Forelimb muscle (tissue), 1 donor: ENCODE results near the gene ERC2. TPM values are rescaled to one million over a fixed set of nuclear protein-coding genes. Genes with fewer than 3 reads are reported as not detected.
"Not testable (repeated sequence)": the region's sequence is repeated elsewhere in the genome, so short reads cannot be mapped to it uniquely, and the experiment has no call there.

Source experiments
- DNase-seq: peaks from one replicate; pipeline ENCODE4 v3.0.0-alpha.2; 2013; ENCODE audit warnings: low read depth
- polyA plus RNA-seq: library from polyadenylated mRNA; unstranded; fragments of 120-200 nt; gene quantifications from one replicate; pipeline ENCODE4 v1.2.1, GENCODE V29; 2013; ENCODE audit not compliant: insufficient read length

ERC2 gene
- polyA plus RNA-seq, 1 donor, result 1.2 TPM

DNA sequence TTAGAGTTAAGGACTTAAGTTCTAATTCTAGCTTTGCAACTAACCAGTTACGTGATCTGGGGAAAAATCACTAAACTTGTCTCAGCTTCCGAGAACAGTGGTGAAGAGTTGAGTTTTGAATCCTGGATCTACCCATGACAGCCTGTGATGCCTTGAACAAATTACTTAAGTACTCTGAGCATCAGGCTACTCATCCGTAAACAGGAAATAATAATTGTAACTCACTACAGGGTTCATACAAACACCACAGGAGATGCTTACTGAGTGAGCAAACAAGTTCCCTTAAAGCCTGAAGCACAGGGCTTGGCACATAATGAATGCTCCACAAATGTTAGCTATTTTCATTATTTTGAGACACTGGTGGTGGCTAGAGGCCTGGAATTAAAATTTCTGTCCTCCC lies 158.8 kb downstream of the ERC2 start:
- DNase-seq, result no peak

- DNase-seq, result no peak
Measured at GRCh38 chr3:56308471-56308870, 159.8 kb downstream of the ERC2 start.

- no peak for DNase-seq
Measured at GRCh38 chr3:56304069-56304468, 164.2 kb downstream of the ERC2 start.

DNA sequence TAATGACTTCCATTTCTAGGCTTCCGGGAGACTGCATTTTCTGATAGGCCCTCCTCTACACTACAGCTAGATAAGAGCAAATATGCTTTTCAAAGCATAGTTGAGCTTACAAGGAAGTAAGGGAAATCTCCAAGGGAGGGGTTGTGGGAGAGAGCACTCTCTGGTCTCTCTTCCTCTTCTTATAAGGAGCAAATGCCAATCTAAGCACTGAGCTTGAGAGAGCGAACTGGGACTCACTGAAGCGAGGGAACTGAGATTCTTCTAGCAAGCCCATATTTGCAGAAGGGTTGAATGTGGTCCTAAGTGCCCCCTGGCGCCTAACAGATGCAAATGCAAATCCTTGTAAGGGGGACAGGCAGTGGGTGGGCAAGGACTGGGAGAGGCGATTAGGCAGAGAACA lies 164.8 kb downstream of the ERC2 start:
- peak; percentile 43 for DNase-seq

DNA sequence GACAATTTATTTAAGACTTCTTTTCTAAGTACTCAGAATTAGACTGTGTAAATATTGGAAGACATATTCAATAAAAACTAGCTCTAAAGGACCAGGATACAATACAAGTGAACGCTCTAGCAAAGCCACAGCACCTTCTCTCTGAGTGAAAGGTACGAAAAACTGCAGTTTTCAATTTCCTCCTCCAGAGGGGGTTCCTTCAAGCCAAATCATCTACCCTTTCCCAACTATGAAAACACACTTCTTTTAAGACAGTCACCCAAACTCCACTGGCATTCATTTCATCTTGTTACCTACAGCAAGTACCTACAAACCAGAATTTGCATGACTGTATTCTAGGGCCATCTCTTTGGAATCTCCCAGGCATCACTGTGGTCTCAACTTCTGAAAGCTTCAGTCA lies 165.8 kb downstream of the ERC2 start:
- DNase-seq, result no peak

- DNase-seq, result no peak
Measured at GRCh38 chr3:56297281-56297840, 170.9 kb downstream of the ERC2 start.

- no peak for DNase-seq
Measured at GRCh38 chr3:56296361-56296760, 171.9 kb downstream of the ERC2 start.

DNA sequence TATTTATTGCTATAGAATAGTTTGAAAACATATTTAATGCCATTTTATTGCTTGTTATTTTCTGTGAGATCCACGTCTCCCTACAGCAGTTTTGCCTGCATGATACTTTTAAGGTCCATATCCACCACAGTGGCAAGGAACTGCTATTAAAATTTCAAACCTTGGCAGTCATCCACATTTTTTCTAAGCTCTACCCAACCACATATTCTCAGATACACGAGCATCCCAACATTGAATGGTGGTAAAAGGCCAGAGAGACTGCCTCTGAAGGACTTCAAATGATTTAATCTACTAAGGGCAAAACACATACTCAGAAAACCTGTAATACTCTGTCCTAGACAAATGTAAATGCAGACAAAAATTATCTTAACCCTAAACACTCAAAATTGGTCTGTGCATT lies 173.1 kb downstream of the ERC2 start:
- no peak for DNase-seq

GRCh38 chr3:56294286-56294685 lies 174.0 kb downstream of the ERC2 start:
- DNase-seq, result no peak

GRCh38 chr3:56291953-56292352 lies 176.3 kb downstream of the ERC2 start:
- no peak for DNase-seq

GRCh38 chr3:56291244-56291680 lies 177.0 kb downstream of the ERC2 start:
- peak; percentile 45 for DNase-seq

DNA sequence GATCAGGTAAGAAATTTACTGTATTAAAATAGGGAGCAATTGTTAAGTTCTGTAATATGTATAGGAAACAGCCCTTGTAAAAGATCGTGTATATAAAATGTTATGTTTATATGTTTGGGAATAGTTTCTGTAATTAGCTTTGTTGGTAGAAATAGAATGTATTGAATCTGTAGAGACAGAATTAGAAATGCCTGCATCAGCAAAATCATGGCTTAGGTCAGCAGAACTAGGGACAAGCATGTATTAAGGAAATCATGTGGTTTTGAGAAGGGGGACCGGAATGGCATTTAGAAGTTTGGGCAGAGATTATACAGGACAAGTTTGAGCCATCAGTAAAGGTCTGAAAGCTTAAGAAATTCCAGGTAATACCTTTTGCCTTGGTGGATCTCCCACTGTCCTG lies 177.9 kb downstream of the ERC2 start:
- DNase-seq, result no peak

GRCh38 chr3:56288258-56288657 lies 180.0 kb downstream of the ERC2 start:
- no peak for DNase-seq

- no peak for DNase-seq
Measured at GRCh38 chr3:56282341-56282740, 185.9 kb downstream of the ERC2 start.

DNA sequence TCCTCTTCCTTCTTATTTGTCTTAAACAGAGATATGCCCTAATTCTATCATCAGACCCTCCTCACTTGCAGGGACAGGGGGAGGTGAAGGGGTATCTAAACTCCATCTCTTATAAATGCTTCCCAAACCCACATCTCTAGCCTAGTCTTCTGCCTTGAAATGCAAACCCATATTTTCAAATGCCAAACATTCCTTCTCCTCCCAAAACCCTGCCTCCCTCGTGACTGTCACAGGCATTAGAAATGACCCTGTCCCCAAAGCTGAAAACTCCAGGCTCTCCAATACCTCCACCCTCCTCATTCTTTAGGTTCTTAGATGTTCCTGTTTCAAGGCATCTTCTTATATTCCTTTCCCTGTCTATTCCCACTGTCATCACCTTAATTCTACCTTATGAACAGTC lies 191.0 kb downstream of the ERC2 start:
- DNase-seq, result no peak

GRCh38 chr3:56275120-56275519 lies 193.1 kb downstream of the ERC2 start:
- DNase-seq, result no peak

GRCh38 chr3:56269755-56270535 lies 198.3 kb downstream of the ERC2 start:
- peak; percentile 89 for DNase-seq

DNA sequence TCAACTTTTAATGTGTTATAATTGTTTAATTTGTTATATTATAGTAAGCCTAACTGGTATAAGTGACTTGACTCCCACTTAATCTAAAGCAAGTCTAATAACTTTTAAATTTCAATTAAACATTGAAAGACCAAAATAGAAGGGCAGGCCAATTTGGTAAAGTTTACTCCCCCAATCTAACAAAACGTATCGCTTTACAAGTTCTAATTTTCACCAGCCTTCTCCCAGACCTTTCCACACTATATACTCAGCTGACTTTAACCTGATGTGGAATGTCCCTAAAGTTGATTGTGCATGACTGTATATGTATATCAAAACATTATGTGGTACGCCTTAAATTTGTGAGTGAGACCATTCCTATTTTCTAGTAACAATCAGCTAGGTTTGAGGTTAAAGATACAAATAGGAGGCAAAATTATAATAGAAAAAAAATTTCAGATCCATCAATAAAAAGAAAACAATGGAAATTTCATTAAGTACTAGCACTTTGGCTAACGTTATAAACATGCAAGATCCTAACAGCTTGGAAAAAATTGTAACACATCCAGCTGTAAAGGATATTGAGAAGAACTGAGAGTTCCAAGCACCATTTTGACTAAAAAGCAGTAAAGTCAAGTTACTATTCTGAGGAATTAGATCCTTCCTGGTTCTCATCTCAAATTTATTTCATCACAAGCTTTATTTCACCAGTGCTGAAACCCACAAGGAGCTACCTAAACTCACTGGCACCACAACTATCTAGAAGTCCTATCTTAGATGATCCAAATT lies 199.5 kb downstream of the ERC2 start:
- DNase-seq, result no peak

- DNase-seq, result not testable (repeated sequence)
Measured at GRCh38 chr3:56261852-56262251, 206.4 kb downstream of the ERC2 start.

- DNase-seq, result no peak
Measured at GRCh38 chr3:56260262-56260661, 208.0 kb downstream of the ERC2 start.

GRCh38 chr3:56257826-56258225 lies 210.4 kb downstream of the ERC2 start:
- DNase-seq, result no peak

GRCh38 chr3:56254835-56255234 lies 213.4 kb downstream of the ERC2 start:
- no peak for DNase-seq
